Activated CD4-positive, alpha-beta T cell treated with anti-CD3 and anti-CD28 coated beads, Interleukin-2, amount 50 U/mL, for 16 hours (primary cell): Measurements from ENCODE around the gene NRG3.

ENCODE experiments used
- DNase-seq: peaks from one replicate; pipeline ENCODE4 v3.0.0-alpha.2; 2020

The NRG3 gene

GRCh38 chr10:82880776-82881290 is 1005.8 kb downstream of the NRG3 start:
- DNase-seq, result no peak

GRCh38 chr10:82882722-82883121 is 1007.7 kb downstream of the NRG3 start:
- DNase-seq, result no peak

GRCh38 chr10:82883603-82884002 is 1008.6 kb downstream of the NRG3 start:
- no peak for DNase-seq

DNA sequence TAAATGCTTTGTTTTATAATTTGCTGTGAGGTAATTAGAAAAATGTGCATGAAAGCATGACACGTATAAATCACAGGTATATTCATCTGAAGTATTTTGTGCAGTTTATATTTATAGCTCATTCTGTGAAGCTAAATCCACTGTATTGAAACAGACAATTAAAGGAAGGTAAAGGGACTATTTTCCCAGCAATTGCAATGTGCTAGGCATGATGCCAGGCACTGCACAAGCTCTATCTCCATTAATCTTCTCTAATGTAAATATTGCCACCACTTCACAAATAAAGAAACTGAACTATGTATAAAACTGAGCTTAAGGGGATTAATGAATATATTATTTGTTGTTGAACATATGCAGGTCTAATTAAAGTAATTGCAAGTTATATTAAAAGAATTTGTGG is 1012.5 kb downstream of the NRG3 start:
- no peak for DNase-seq

DNA sequence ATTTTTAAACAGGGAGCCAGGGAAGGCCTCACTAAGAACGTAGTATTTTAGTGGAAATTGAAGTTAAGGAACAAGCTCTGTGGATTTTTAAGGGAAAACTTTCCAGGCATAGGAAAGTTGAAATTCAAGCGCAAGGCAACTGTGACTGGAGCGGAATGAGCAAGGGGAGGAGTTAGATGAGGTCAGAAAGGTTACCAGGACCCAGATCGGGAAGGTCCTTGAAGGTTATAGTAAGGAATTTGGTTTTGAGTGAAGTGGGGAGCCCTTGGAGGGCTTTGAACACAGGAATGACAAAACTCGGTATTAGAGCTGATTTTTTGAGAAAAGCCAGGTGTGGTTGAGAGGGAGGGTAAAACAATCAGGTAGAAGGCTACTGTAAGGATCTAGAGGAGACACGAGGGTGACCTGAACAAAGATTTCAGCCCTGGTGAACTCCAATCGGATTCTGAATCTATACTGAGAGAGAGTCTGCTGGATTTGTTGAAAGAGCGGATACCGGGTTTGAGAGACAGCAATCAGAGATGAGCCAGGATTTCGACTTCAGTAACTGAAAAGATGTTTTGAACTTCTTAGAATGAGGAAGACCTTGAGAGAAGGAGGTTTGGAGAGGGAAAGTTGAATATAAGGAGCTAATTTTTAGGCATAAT is 1013.9 kb downstream of the NRG3 start:
- no peak for DNase-seq

GRCh38 chr10:82889728-82890127 is 1014.7 kb downstream of the NRG3 start:
- DNase-seq, result no peak

DNA sequence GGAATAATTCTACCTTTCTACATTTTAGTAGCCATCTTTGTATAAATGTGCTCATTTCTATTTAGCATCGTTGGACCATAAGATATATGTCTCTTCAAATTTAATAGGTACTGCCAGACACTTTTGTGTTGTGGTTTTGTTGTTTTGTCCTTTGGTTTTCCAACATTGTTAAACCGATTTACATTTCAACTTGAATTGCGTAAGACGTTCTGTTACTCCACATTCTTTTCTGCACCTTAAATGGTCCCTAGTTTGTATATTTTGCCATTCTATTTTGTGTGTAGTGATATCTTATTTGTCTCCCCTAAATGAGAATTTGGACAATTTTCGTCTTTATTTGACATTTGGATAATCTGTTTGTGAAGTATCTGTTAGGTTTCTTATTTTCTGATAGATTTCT is 1015.6 kb downstream of the NRG3 start:
- DNase-seq, result no peak

- DNase-seq, result no peak
These were observed 1033.1 kb downstream of the NRG3 start for GRCh38 chr10:82908096-82908495.

GRCh38 chr10:82908751-82909150 is 1033.8 kb downstream of the NRG3 start:
- DNase-seq, result no peak

DNA sequence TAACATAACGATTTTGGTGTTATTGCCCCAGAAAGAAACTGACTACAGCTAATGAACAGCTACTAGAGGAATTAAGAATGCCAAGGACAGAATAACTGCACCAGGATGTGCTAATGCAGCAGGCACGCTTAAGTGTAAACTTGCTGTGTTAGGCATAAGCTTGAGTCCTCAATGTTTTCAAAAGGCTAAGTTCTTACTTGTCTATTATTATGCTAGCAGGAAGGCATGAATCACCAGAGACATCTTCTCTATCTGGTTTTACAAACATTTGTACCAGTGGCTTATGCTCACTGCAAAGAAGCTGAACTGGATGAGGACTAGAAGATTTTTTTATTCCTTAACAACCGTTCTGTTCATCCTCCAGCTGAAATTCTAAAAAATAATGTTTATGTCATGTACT is 1035.3 kb downstream of the NRG3 start:
- no peak for DNase-seq

- DNase-seq, result no peak
These were observed 1039.7 kb downstream of the NRG3 start for GRCh38 chr10:82914655-82915136.

DNA sequence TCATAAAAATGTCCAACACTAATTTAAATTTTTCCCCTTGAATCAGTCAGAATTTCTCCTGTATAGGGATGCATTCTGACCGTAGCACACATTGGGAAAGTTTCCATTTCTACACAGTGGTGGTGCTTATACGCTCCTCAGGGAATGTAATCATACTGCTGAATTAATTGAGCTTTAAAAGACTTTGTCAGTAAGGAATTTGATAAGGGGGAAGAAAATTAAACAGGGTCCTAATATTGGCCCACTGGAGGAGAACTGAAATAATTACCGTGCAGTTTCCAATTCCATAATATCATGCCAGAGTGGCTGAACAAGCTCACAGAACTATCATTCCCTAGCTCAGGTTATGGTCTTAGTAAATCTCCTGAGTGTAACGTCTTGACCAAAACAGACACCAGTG is 1041.9 kb downstream of the NRG3 start:
- no peak for DNase-seq

- DNase-seq, result no peak
These were observed 1043.0 kb downstream of the NRG3 start for GRCh38 chr10:82918022-82918421.

DNA sequence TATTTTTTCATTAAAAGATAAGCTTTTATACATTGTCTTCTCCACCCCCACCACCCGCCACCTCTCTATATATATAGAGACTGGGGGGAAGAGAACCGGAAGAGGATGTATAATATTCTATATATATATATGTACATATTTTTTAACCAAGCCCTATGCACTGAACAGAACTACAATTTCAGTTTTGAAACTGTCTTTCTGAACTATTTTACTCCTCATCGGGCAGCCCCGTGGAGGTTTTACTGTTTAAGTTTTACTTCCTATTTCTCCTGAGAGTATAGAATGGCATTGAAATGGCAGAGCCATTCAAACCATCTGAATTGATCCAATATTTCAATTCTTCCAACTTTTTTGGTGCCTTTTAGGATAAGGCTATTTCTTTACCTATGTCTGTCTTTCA is 1047.1 kb downstream of the NRG3 start:
- DNase-seq, result no peak

- DNase-seq, result no peak
These were observed 1047.8 kb downstream of the NRG3 start for GRCh38 chr10:82922755-82923154.

GRCh38 chr10:82924711-82925110 is 1049.7 kb downstream of the NRG3 start:
- DNase-seq, result no peak

- DNase-seq, result no peak
These were observed 1050.6 kb downstream of the NRG3 start for GRCh38 chr10:82925547-82925946.

DNA sequence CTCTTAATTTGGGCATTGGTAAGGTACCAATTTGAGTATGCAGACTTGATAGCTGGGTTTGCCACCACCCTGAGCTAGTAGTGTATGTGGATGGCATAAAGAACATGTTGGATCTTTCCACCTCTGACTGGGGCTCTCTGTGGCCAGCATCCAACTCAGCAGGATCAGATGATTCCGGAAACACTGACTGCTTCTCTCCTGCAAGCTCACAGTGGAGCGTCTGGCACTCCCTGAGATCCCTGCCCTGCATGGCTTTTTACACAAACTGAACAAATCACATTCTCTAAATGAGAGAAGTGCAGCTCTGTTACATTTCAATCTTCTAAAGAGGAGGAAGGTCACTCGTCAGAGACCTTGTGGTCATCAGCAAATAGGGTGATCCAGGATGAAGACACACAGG is 1057.5 kb downstream of the NRG3 start:
- no peak for DNase-seq

DNA sequence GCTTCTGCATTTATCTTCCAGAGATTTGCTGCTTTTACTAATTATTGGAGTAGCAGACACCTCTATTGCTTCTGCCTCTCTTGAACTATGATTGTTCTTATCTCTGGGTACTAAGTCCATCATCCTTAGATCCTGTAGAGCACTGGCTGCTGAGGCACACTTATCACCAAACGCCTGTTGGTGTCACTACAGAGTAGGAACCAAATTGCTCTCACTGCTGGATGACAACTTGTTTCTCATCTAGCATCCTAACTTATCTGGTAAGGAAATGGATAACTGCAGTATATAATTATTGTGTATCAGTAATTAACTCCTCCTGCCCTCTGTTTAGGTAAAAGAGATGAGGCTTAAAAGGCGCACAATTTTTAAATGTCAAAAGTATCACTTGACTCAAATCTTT is 1059.4 kb downstream of the NRG3 start:
- no peak for DNase-seq

DNA sequence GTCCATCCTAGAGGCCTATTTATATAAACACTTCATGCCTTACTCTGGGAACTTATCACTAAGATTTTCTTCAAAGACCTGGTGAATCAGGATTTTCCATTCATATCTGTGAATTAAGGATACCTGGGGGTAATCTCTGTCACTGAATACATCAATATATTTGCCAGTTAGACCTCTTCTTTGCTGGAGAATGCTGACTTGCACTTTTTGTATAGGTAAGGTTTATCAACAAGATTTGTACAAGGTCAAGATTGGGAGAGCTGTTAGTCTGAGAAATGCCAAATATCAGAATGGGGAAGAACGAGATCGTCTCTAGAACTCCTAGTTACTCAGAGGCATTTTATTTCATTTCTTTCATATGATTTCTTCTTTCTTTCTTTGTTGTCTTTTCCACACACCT is 1060.0 kb downstream of the NRG3 start:
- DNase-seq, result no peak

DNA sequence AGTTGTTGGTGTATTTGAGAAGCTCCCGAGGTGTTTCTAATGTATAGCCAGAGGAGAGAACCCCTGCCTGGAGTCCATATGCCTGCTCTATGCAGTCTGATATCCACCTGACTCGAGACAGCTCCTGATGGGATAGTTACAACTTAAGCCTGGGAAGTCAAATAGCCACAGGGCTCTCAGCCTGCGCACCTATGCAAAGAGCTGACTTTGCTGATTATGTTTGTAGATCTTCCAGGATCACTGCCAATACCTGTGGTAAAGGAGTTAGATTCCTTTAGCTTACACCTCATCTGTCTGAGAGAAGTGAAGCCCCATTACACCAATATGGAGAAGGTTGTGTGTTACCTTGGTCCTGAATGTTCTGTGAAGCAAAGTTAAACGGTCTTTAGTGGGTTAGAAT is 1063.3 kb downstream of the NRG3 start:
- no peak for DNase-seq

DNA sequence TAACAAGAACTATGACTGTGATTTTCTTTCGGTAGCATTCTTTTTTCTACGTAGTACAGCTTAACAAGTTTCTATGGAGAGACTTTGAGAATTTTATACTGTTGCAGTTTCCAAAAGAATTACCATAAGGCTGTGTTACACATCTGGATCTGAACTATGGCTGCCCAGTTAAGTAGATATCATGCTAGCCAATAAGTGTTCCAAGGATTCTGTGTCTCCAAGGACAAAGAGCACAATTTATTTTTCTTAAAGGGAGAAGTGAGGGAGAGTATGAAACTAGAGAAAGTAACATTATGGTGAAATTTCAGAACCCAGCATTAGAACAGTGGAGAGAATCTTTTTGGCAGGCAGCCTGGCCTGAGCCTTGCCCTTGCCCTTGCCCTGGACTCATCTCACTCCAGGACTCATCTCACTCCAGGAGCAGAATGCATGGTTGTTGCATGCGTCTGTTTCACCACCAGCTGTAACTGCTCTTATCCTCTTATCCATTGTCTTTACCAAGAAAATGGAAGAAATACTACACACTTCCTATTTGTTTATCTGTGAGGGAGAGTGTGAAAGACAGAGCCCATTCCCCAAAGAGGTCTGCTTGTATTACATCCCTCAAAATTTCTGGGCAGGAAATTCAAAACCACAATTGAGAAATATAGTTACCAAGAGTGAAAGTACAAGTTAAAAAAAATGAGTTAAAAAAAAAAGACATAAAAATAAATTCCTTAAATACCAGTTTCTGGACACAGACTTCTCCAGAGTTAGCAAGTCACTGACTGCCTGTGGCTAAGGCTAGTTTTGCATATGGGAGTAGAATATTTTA is 1067.5 kb downstream of the NRG3 start:
- DNase-seq, result no peak

- DNase-seq, result no peak
These were observed 1068.1 kb downstream of the NRG3 start for GRCh38 chr10:82943142-82943541.

- DNase-seq, result no peak
These were observed 1075.0 kb downstream of the NRG3 start for GRCh38 chr10:82949816-82950575.
